Endothelial cell of umbilical vein (primary cell): ENCODE measurements around the gene HELZ2. TPM values are rescaled to one million over a fixed set of nuclear protein-coding genes. Genes with fewer than 3 reads are reported as not detected.
"Not testable (repeated sequence)": the region's sequence is repeated elsewhere in the genome, so short reads cannot be mapped to it uniquely, and the experiment has no call there.

Source experiments
- BruUV-seq: library from RNA; stranded (reverse); fragments of 400-500 nt; replicated peaks from 2 replicates; lab custom pipeline; 2021; lab: Mats Ljungman, UMichigan
- CTCF ChIA-PET: fragments of 300-600, 350-600 bp; sonication (Branson Sonifier 250); formaldehyde crosslinking; loops from one replicate; lab custom pipeline; 2021; ENCODE audit warnings: antibody characterized with exemption, inconsistent platforms; lab: Charles Lee
- POLR2A ChIA-PET: fragments of 300-600, 350-600 bp; sonication (Branson Sonifier 250); formaldehyde crosslinking; loops from one replicate; lab custom pipeline; 2021; ENCODE audit warnings: antibody characterized with exemption, inconsistent platforms; lab: Charles Lee
- DNase-seq: peaks from one replicate; pipeline ENCODE4 v3.0.0-alpha.2; 2011; ENCODE audit warnings: low read depth, low spot score
- FAIRE-seq: peaks from 2 replicates; lab custom pipeline; 2011; peaks lifted over from hg19 to GRCh38; lab: Jason Lieb, UNC
- H2AFZ ChIP-seq: 2 replicates; pipeline ENCODE4 v1.6.0; 2012; ENCODE audit warnings: low read depth, low read length, control low read depth, inconsistent platforms
- H3K27ac ChIP-seq: 2 replicates; pipeline ENCODE4 v1.5.1; 2011; ENCODE audit warnings: low read depth, mild to moderate bottlenecking, control low read depth, low read length, moderate library complexity; ENCODE audit not compliant: insufficient read depth
- H3K27me3 ChIP-seq, 2 experiments: 2 replicates each; pipeline versions ENCODE4 v1.6.0 to v1.6.1; 2011; ENCODE audit warnings: low read length in 2 of 2, mixed read lengths in 1 of 2; ENCODE audit not compliant: control insufficient read depth in 2 of 2, insufficient read depth in 2 of 2
- H3K36me3 ChIP-seq, 2 experiments: 2 replicates in 1 of 2; 3 replicates in 1 of 2; pipeline ENCODE4 v1.5.1; 2011; ENCODE audit warnings: low read length in 2 of 2, mild to moderate bottlenecking in 1 of 2, moderate library complexity in 1 of 2; ENCODE audit not compliant: control insufficient read depth in 2 of 2, insufficient read depth in 2 of 2; ENCODE audit errors: extremely low read depth in 1 of 2
- H3K4me1 ChIP-seq: 3 replicates; pipeline ENCODE4 v1.5.1; 2011; ENCODE audit warnings: mild to moderate bottlenecking, low read length; ENCODE audit not compliant: control insufficient read depth, insufficient read depth; ENCODE audit errors: extremely low read depth
- H3K4me2 ChIP-seq: 2 replicates; pipeline ENCODE4 v1.6.1; 2011; ENCODE audit warnings: low read length, control low read depth, mixed read lengths; ENCODE audit not compliant: insufficient read depth
- H3K4me3 ChIP-seq, 3 experiments: fragments of 200-600 bp in 1 of 3; sonication (generic), shearing (Covaris generic) in 1 of 3; replicated peaks in 1 of 3; 2 replicates each; pipeline ENCODE4 v1.5.1; 2011 to 2016; ENCODE audit warnings: control low read depth in 3 of 3, low read length in 3 of 3, mild to moderate bottlenecking in 2 of 3, inconsistent platforms in 1 of 3, low read depth in 1 of 3, moderate library complexity in 1 of 3; ENCODE audit not compliant: insufficient read depth in 1 of 3
- H3K79me2 ChIP-seq: 2 replicates; pipeline ENCODE4 v1.6.0; 2012; ENCODE audit warnings: low read length, inconsistent platforms; ENCODE audit not compliant: control insufficient read depth, insufficient read depth
- H3K9ac ChIP-seq: replicated peaks from 2 replicates; pipeline ENCODE3; 2011; ENCODE audit warnings: low read length, control low read depth; ENCODE audit not compliant: insufficient read depth; ENCODE audit errors: extremely low read depth
- H3K9me1 ChIP-seq: replicated peaks from 3 replicates; pipeline ENCODE4 v1.6.0; 2011; ENCODE audit warnings: mild to moderate bottlenecking, low read length; ENCODE audit not compliant: control insufficient read depth, insufficient read depth; ENCODE audit errors: extremely low read depth
- H3K9me3 ChIP-seq: replicated peaks from 2 replicates; pipeline ENCODE4 v1.5.1; 2012; ENCODE audit warnings: low read length, inconsistent platforms; ENCODE audit not compliant: control insufficient read depth, insufficient read depth
- H4K20me1 ChIP-seq: replicated peaks from 2 replicates; pipeline ENCODE3; 2011; ENCODE audit warnings: mild to moderate bottlenecking, low read length; ENCODE audit not compliant: control insufficient read depth, insufficient read depth; ENCODE audit errors: extremely low read depth
- CTCF ChIP-seq, 2 donors: IDR thresholded peaks; 1 replicate in 1 of 2; 2 replicates in 1 of 2; pipeline ENCODE4 v1.5.1; 2011; ENCODE audit warnings: low read length in 2 of 2, mild to moderate bottlenecking in 2 of 2, moderate library complexity in 2 of 2, control low read depth in 1 of 2, inconsistent platforms in 1 of 2, low read depth in 1 of 2; ENCODE audit not compliant: insufficient read depth in 1 of 2; ENCODE audit errors: extremely low read depth in 1 of 2
- EZH2 ChIP-seq: IDR thresholded peaks from 2 replicates; pipeline ENCODE4 v1.6.1; 2012; ENCODE audit warnings: borderline replicate concordance, low read depth, mild to moderate bottlenecking, moderate library complexity, low read length, inconsistent platforms; ENCODE audit not compliant: severe bottlenecking
- FOS ChIP-seq: IDR thresholded peaks from 2 replicates; pipeline ENCODE4 v1.6.1; 2011; ENCODE audit warnings: mild to moderate bottlenecking, low read length, moderate library complexity, borderline replicate concordance; ENCODE audit not compliant: insufficient read depth
- GATA2 ChIP-seq: IDR thresholded peaks from 2 replicates; pipeline ENCODE4 v1.7.0; 2011; ENCODE audit warnings: low read depth, mild to moderate bottlenecking, moderate library complexity, mixed read lengths, low read length; ENCODE audit not compliant: insufficient read length, insufficient read depth
- JUN ChIP-seq: IDR thresholded peaks from 2 replicates; pipeline ENCODE4 v1.6.1; 2011; ENCODE audit warnings: borderline replicate concordance, low read depth; ENCODE audit not compliant: insufficient read length, insufficient read depth
- MAX ChIP-seq: IDR thresholded peaks from 2 replicates; pipeline ENCODE4 v1.6.1; 2011; ENCODE audit not compliant: insufficient read depth, insufficient read length
- MYC ChIP-seq: IDR thresholded peaks from one replicate; pipeline ENCODE4 v1.6.1; 2011; ENCODE audit warnings: mild to moderate bottlenecking, low read depth, low read length
- POLR2A ChIP-seq: IDR thresholded peaks from 2 replicates; pipeline ENCODE4 v1.6.1; 2012; ENCODE audit warnings: low read depth, mild to moderate bottlenecking, control low read depth, low read length
- POLR2AphosphoS5 ChIP-seq: IDR thresholded peaks from 2 replicates; pipeline ENCODE4 v1.6.1; 2012; ENCODE audit warnings: low read depth, mild to moderate bottlenecking, control low read depth, low read length, moderate library complexity; ENCODE audit not compliant: insufficient read depth
- dilution Hi-C: fragments of 300-500 bp; cut with MboI; formaldehyde crosslinking; loops from one replicate; pipeline ENCODE4 v1.15.0; 2019; ENCODE audit warnings: low sequenced_read_pairs; ENCODE audit not compliant: extremely low pct_ligation_motif_present
- intact Hi-C: fragments of 100-400 bp; cut with micrococcal nuclease; formaldehyde crosslinking; loops from one replicate; pipeline ENCODE4 v1.10.0; 2022
- polyA plus RNA-seq, 4 experiments: library from polyadenylated mRNA; depleted of rRNA in 3 of 4; stranded (reverse) in 3 of 4; unstranded in 1 of 4; fragments of >200 nt; gene quantifications; 2 replicates each; pipeline versions ENCODE4 v1.2.1 to v1.2.3, GENCODE V29; 2011 to 2012; ENCODE audit warnings: missing spikeins in 1 of 4
- total RNA-seq: library from RNA; stranded (reverse); gene quantifications from 2 replicates; pipeline ENCODE4 v1.2.3, GENCODE V29; 2021

HELZ2 gene
- total and polyA plus RNA-seq, 2 donors (not counting 3 experiments of a cell fraction or from before 2014, with no cell fraction given) = 10.6 to 33.2 TPM

- intact Hi-C loops = no loop called here
- DNase-seq (no peak), FAIRE-seq (no peak)
- no peak overlapping the region for H2AFZ ChIP-seq
- no peaks in the 10 kb centered on the region for H3K9me1 ChIP-seq
- no peak overlapping the region for H3K9ac ChIP-seq
- CTCF ChIA-PET = interaction anchor here (1.2 kb wide), 1 partner anchor 10 kb away, joined by 3 read pairs; the partner anchor contains the start of gene GMEB2
- peaks cover 8 to 13% of the 10 kb centered on the region in 2 experiments for H3K36me3 ChIP-seq
- H3K27ac ChIP-seq = no peak overlapping the region
- TF ChIP-seq MYC (no peak), MAX (no peak), JUN (no peak), GATA2 (no peak), EZH2 (no peak), POLR2A (no peak), FOS (no peak), POLR2AphosphoS5 (no peak), CTCF (IDR thresholded peaks at IDR 0.05; ENCODE audit: extremely low read depth in 1 of 2, insufficient read depth in 1 of 2, low read depth in 1 of 2, low read length in 2 of 2) (no peak)
- H4K20me1 ChIP-seq = no peaks in the 10 kb centered on the region
- H3K27me3 ChIP-seq = no peaks in the 10 kb centered on the region
- no peaks in the 10 kb centered on the region for H3K4me1 ChIP-seq
- peaks cover 21% of the 10 kb centered on the region for H3K79me2 ChIP-seq
- H3K4me2 ChIP-seq = no peak overlapping the region
- POLR2A ChIA-PET = no interaction called here
- no peak overlapping the region for H3K4me3 ChIP-seq
- H3K9me3 ChIP-seq = no peaks in the 10 kb centered on the region
- dilution Hi-C loops = no loop called here
- BruUV-seq = no TSS peak
These were observed 43.2 kb upstream of the HELZ2 start for GRCh38 chr20:63617092-63617875.

GRCh38 chr20:63613863-63614594 lies 40.0 kb upstream of the HELZ2 start:
- FAIRE-seq, POLR2A ChIA-PET, CTCF ChIA-PET: not testable (repeated sequence)

More at GRCh38 chr20:63613863-63614594, 40.0 kb upstream of the HELZ2 start:
- H3K9ac ChIP-seq, dilution Hi-C loops, H3K4me3 ChIP-seq, H3K27ac ChIP-seq, DNase-seq, H3K4me2 ChIP-seq, BruUV-seq, H3K9me1 ChIP-seq, H2AFZ ChIP-seq, intact Hi-C loops, H3K4me1 ChIP-seq, H4K20me1 ChIP-seq, H3K9me3 ChIP-seq, H3K27me3 ChIP-seq: not testable (repeated sequence)
- H3K36me3 ChIP-seq = peaks cover 8 to 13% of the 10 kb centered on the region in 2 experiments
- peaks cover 13% of the 10 kb centered on the region for H3K79me2 ChIP-seq
